CD4-positive, alpha-beta T cell treated with Interleukin-12 subunit alpha and Interleukin-12 subunit beta, for 1 hour (primary cell): ENCODE measurements around the gene ZNF695.

Experiments
- DNase-seq: peaks from one replicate; pipeline ENCODE4 v3.0.0-alpha.2; 2020

The ZNF695 gene

GRCh38 chr1:246954126-246954525 lies 53.7 kb downstream of the ZNF695 start:
- no peak for DNase-seq

- DNase-seq: no peak
These were observed 56.4 kb downstream of the ZNF695 start for GRCh38 chr1:246951413-246951812.

- no peak for DNase-seq
These were observed 57.9 kb downstream of the ZNF695 start for GRCh38 chr1:246949956-246950355.

- DNase-seq: no peak
These were observed 60.6 kb downstream of the ZNF695 start for GRCh38 chr1:246947255-246947654.

- DNase-seq: no peak
These were observed 61.5 kb downstream of the ZNF695 start for GRCh38 chr1:246946366-246946765.
